Activated gamma-delta T cell treated with anti-CD3 and anti-CD28 coated beads, Interleukin-2, amount 50 U/mL, for 16 hours (primary cell): Measurements from ENCODE around the gene ABCC4.

Experiments used
- DNase-seq: peaks from one replicate; pipeline ENCODE4 v3.0.0-alpha.2; 2020; ENCODE audit warnings: low read depth

ABCC4 gene

DNA sequence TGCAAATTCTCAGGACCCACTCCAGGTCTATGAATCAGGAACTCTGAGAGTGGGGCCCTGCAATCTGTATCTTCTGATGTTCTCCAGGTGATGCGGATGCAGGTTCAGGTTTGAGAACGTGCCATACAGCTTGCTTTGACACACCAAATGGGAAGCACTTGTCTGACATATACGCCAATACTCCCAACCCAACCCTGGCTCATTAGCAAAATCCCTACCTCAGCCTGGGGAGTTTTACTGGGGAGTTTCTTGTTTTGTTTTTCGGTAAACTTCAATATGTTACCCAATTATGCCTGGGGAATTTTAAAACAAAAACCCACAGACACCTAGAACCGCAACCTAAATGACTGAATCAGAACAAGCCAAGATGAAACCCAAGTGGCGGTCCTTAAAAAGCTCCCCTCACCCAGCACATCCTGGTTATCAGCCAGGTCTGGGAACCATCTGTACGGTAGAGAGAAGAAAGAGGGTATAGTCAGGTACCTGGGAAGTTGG is 41.2 kb downstream of the ABCC4 start:
- DNase-seq, result no peak

DNA sequence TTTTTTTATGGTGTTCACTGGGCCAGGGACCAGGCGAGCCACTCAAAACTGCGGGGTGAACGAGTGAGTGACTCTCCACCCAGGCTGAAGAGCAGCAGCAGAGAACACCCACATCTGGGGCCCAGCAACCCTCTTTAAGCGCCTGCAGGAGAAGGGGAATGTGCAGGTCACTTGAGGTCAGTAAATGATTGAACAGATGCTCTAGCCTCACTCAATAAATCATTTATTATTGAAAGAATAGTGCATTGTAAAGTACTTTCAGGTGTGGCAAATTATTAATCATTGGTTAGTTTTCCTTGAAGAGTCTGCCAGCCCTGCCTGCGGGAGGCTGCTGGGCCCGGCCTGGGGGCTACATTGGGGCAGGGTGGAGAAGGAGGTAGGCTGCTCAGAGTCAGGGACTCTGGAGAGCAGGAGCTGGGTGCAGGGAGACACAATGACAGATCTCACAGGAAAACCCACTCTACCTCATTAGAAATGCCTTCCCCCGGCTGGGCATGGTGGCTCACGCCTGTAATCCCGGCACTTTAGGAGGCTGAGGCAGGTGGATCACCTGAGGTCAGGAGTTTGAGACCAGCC is 42.5 kb downstream of the ABCC4 start:
- DNase-seq, result no peak

GRCh38 chr13:95258098-95258497 is 43.2 kb downstream of the ABCC4 start:
- DNase-seq, result no peak

- no peak for DNase-seq
Observed at GRCh38 chr13:95256091-95256490, 45.2 kb downstream of the ABCC4 start.

DNA sequence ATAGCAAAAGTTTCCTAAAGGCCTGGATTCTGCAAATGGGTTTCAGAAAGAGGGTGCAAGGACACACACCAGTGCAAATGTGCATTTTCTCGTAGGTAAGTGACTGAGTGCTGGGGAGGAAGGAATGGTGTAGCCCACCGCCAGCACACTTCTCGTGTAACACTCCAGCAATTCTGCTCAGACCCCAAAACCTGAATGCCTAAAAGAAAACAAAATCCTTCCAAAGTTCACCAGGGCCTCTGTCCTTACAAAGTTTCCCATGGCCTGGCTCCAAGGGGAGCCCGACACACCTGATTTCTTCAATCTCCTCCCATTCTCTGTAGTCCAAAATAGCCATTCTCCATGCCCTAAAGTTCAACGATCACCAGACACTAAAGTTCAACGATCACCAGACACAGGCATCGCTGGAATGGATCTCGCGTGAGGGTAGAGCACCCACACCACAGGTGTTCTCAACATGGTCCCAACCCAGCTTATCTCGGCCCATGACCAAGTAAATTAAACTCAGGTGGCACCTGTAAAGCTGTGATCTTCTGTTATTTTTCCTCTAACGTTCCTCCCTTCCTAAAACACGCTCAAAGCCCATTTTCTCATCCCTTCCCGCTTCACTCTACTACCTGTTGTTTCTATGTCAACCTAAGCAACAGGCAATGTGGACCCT is 46.0 kb downstream of the ABCC4 start:
- DNase-seq, result no peak

- no peak for DNase-seq
Observed at GRCh38 chr13:95254339-95254738, 46.9 kb downstream of the ABCC4 start.

GRCh38 chr13:95253033-95253432 is 48.2 kb downstream of the ABCC4 start:
- DNase-seq, result no peak

- no peak for DNase-seq
Observed at GRCh38 chr13:95251641-95252040, 49.6 kb downstream of the ABCC4 start.

GRCh38 chr13:95250961-95251360 is 50.3 kb downstream of the ABCC4 start:
- no peak for DNase-seq

DNA sequence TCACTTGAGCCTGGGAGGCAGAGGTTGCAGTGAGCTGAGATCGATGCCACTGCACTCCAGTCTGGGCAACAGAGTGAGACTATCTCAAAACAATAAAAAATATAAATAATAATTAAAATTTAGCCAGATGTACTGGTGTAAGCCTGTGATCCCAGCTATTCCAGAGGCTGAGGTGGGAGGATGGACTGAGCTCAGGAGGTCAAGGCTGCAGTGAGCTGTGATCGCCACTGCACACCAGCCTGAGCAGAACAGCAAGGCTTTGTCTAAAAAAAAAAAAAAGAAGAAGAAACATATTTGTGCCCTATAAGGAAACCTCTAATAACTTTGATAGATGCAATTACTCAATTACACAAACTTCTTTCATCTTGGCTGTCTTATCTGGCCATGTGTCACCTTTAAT is 52.3 kb downstream of the ABCC4 start:
- no peak for DNase-seq

- DNase-seq, result no peak
Observed at GRCh38 chr13:95247852-95248251, 53.4 kb downstream of the ABCC4 start.

DNA sequence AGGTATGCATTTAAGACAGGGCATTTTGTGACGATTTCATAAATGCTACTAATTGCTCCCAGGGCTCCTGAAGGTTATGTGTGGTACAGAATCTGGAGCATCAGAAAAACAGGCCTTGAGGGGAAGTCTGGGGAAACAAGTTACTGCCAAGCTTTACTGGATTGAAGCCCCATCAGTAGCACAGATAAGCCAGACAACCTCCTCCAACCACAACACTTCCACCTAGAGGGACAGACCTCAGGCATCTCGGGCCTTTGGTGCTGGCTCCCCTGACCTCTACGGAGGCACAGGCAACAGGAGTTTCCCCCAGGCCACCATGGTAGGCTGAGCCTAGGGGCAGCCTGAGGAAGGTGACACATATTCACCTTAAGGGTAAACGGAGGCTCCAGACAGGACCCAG is 54.1 kb downstream of the ABCC4 start:
- DNase-seq, result no peak

DNA sequence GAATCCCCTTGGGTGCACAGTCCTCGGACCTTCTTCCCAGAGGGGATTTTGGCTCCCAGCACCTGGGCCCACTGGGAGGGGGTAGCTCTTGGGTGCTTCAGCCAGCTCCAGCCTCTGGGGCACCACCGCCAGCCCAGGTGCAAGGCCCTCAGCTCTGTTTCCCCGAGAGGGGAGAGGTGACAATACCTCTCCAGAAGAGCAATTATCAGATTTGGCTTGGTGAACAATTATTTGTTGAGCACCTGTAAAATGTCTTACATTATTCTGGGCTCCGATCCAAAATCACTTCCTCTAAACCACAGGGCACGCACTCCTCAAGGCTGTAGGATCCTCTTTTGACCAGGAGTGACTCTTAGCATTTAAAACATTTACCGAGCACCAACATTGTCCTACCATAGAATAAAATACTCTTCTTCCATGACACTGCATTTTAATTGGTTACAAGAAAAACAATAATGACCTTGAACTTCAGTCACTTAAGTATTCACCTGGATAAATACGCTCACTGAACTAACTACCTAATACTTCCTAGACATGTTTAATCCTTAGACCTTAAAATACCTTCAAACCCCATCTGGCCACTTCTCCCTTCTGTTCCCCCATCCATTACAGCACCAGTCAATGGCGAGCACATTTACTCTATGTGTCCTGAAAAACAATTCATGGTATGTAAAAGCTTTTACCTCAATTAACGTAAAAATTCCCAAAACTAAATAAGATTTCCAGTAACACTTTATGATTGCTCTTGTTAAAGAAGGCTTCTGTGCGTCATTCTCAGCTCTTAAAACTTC is 54.8 kb downstream of the ABCC4 start:
- DNase-seq, result no peak

GRCh38 chr13:95245071-95245470 is 56.2 kb downstream of the ABCC4 start:
- no peak for DNase-seq

DNA sequence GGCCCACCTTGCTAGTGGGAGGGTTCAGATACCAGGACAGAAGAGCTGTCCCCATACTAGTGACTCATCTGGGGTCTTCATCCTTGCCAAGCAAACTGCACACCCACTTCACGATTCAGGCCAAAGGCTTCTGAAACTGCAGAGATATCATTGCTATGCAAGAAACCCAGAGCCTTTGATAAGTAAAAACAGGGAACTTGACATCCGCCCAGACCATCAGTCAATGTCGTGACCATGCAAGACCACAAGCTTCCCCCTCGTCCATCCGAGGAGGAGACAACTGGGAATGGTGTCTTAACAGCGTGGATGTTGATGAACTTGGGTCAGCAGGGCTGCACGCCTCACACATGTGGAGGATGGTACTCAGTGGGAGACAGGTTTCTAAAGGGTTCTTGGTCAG is 58.0 kb downstream of the ABCC4 start:
- no peak for DNase-seq

GRCh38 chr13:95241321-95241720 is 59.9 kb downstream of the ABCC4 start:
- no peak for DNase-seq

GRCh38 chr13:95239283-95239682 is 62.0 kb downstream of the ABCC4 start:
- no peak for DNase-seq

GRCh38 chr13:95237310-95237870 is 63.9 kb downstream of the ABCC4 start:
- DNase-seq, result no peak

DNA sequence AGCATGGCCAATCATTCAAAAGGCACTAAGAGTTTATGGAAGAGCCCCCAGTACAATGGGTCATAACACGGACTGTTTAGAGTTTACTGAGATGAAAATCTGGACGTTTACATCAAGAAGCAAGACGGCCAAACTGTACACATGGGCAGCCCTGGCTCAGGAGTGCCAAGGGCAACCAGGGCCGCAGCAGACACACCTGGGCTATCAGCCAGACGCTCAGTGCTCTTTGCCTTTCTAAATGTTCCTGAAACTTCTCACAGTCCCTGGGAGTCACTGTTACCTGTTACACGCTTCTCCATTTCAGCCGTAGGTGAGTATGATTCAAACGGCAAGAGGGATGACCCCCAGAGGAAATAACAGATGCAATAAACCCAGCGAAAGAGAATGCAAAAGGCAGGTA is 64.5 kb downstream of the ABCC4 start:
- DNase-seq, result no peak

- no peak for DNase-seq
Observed at GRCh38 chr13:95235974-95236373, 65.3 kb downstream of the ABCC4 start.

DNA sequence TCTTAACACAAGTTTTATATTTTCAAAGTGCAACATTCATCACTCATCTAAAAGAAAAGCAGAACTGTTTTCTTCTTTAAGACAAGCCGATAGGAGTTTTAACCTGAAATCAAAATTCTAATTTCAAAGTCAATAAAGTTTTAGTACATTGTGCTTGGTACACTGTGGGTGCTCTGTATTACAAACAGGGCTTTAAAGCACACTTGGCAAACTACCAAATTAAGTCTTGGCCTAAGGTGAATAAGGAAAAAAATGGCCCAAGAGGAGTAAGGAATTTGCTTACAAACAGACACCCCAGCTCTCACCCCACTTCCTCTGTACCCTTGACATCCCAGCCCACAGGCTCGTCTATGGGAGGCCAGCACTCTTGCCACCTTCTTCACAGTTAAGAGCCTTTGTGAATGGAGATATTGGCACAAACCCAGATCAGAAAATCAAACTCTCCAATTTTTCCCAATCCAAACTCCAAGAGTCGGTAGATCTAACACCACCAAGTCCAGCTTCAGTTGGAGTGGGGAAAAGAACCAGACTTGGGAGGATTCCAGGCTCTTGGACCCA is 66.0 kb downstream of the ABCC4 start:
- DNase-seq, result no peak

GRCh38 chr13:95234242-95234641 is 67.0 kb downstream of the ABCC4 start:
- DNase-seq, result no peak
